GM06990 (cell line): Measurements from ENCODE around the gene BIRC6.
A peak's percentile ranks its signal among the peaks of the same experiment; 100 is the strongest.
"Not testable (repeated sequence)": the region's sequence is repeated elsewhere in the genome, so short reads cannot be mapped to it uniquely, and the experiment has no call there.

Experiments
- DNase-seq: peaks from one replicate; pipeline ENCODE4 v3.0.0-alpha.2; 2011; ENCODE audit not compliant: insufficient read length; ENCODE audit errors: extremely low read depth
- H3K27me3 ChIP-seq: replicated peaks from 2 replicates; pipeline ENCODE4 v1.6.0; 2011; ENCODE audit warnings: low read length; ENCODE audit not compliant: control insufficient read depth, insufficient read depth
- H3K36me3 ChIP-seq: 2 replicates; pipeline ENCODE4 v1.5.1; 2011; ENCODE audit warnings: low read length; ENCODE audit not compliant: control insufficient read depth, insufficient read depth
- H3K4me3 ChIP-seq: replicated peaks from 2 replicates; pipeline ENCODE4 v1.5.1; 2011; ENCODE audit warnings: low read depth, mild to moderate bottlenecking, control low read depth, low read length
- TF ChIP-seq, protein P1 (sequence below): IDR thresholded peaks from 2 replicates; pipeline ENCODE4 v1.5.1; 2011; ENCODE audit warnings: low read length, control low read depth, mild to moderate bottlenecking, inconsistent platforms; ENCODE audit not compliant: insufficient read depth, poor library complexity, severe bottlenecking

The BIRC6 gene

DNA sequence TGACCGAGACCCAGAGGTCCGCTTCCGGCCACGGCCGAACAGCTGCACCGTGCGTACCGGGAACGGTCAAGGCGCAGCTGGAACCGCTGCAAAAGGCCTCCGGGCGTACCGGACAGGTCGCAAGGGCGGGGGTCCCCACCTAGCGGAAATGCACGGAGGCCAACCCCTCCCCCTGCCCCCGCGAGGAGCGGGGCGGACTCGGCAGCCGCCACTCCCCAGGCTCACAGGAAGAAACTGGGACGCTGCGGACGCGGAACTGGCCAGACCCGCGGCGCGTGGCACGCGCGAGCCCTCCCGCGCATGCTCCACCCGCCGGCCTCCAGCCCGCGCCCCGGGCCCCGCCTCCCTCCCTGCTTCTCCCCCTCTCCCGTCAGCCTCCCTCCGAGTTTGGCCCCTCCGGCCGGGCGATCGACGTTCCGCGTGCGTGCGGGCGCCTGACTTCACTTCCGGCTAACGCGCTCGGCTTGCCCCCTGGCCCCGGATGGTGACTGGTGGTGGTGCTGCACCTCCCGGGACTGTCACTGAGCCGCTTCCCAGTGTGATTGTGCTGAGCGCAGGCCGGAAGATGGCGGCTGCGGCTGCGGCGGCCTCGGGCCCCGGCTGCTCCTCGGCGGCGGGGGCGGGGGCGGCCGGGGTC, at the start of gene BIRC6:
BIRC6 (plus strand) TSS at position 343 of the 637 bp plus-strand sequence; CDS start at position 482, 139 bp downstream.
- no peaks in the 10 kb centered on the region for H3K27me3 ChIP-seq
- TF ChIP-seq, protein P1, sequence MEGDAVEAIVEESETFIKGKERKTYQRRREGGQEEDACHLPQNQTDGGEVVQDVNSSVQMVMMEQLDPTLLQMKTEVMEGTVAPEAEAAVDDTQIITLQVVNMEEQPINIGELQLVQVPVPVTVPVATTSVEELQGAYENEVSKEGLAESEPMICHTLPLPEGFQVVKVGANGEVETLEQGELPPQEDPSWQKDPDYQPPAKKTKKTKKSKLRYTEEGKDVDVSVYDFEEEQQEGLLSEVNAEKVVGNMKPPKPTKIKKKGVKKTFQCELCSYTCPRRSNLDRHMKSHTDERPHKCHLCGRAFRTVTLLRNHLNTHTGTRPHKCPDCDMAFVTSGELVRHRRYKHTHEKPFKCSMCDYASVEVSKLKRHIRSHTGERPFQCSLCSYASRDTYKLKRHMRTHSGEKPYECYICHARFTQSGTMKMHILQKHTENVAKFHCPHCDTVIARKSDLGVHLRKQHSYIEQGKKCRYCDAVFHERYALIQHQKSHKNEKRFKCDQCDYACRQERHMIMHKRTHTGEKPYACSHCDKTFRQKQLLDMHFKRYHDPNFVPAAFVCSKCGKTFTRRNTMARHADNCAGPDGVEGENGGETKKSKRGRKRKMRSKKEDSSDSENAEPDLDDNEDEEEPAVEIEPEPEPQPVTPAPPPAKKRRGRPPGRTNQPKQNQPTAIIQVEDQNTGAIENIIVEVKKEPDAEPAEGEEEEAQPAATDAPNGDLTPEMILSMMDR = no peak
- peak within 1 kb of the TSS; percentile 82 for H3K4me3 ChIP-seq
- no peaks in the 10 kb centered on the region for H3K36me3 ChIP-seq
- DNase-seq = peak; percentile 99

DNA sequence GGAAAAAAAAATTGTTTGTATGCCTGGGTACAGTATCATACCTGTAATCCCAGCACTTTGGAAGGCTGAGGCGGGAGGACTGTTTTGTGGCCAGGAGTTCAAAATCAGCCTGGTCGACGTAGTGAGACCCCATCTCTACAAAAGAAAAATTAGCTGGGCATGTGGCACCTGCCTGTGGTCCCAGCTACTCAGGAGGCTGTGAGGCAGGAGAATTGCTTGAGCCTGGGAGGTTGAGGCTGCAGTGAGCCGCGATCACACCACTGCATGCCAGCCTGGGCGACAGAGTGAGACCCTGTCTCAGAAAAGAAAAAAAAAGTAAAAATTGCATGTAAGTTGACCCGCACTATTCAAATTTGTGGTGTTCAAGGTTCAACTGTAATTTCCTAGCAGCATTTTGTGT, 46.2 kb upstream of the BIRC6 start:
- TF ChIP-seq, protein P1 = no peak
- H3K27me3 ChIP-seq = no peaks in the 10 kb centered on the region
- H3K4me3 ChIP-seq = no peak overlapping the region
- H3K36me3 ChIP-seq = no peaks in the 10 kb centered on the region
- DNase-seq = no peak

- no peaks in the 10 kb centered on the region for H3K36me3 ChIP-seq
- H3K4me3 ChIP-seq = no peak overlapping the region
- TF ChIP-seq, protein P1 = no peak
- no peaks in the 10 kb centered on the region for H3K27me3 ChIP-seq
- DNase-seq = no peak
Observed at GRCh38 chr2:32314886-32315285, 41.9 kb upstream of the BIRC6 start.

GRCh38 chr2:32328679-32329078, 28.1 kb upstream of the BIRC6 start:
- H3K4me3 ChIP-seq, DNase-seq, H3K27me3 ChIP-seq, H3K36me3 ChIP-seq: not testable (repeated sequence)

DNA sequence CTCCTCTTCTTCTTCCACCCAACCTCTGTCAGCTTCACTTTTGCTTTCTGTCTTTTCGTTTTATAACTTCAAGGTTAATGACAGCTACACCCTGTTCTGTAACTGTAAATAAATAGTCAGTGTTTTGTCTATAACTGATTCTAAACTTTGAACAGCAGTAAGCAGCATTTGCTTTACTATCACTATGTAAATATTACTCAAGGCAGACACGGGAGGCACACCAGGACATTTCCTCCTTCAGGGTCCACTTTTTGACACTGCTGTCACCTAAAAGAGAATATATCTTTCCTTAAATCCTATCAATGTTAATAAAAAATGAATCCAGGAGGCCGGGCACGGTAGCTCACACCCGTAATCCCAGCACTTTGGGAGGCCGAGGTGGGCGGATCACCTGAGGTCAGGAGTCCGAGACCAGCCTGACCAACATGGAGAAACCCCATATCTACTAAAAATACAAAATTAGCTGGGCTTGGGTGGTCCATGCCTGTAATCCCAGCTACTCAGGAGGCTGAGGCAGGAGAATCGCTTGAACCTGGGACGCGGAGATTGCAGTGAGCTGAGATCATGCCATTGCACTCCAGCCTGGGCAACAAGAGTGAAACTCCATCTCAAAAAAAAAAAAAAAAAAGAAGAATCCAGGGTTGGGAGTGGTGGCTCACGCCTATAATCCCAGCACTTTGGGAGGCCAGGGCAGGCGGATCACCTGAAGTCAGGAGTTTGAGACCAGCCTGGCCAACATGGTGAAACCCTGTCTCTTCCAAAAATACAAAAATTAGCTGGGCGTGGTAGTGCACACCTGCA, 27.4 kb upstream of the BIRC6 start:
- not testable (repeated sequence) for H3K36me3 ChIP-seq, H3K27me3 ChIP-seq, H3K4me3 ChIP-seq, DNase-seq

GRCh38 chr2:32330136-32330535, 26.7 kb upstream of the BIRC6 start:
- H3K36me3 ChIP-seq = no peaks in the 10 kb centered on the region
- no peak overlapping the region for H3K4me3 ChIP-seq
- TF ChIP-seq, protein P1 = no peak
- no peaks in the 10 kb centered on the region for H3K27me3 ChIP-seq
- no peak for DNase-seq

DNA sequence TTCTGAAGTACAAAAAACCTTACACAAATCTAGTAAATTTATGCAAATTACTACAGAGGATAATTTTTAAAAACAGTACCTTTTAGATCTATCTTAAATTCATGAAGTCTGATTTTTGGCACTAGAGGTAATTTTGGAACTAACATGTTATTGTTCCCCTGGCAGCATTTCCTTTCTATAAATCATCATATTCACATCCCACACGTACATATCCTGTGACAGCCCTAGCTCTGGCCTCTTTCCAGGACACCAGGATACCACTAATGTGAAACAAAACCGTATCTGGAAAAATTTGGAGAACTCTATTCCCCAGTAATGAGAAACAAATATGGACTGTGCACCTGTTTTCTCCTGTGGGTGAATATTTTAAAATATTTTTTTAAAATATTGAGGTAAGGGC, 14.0 kb upstream of the BIRC6 start:
- Histone ChIP-seq H3K27me3 (no peaks in the 10 kb centered on the region), H3K4me3 (no peak overlapping the region), H3K36me3 (no peaks in the 10 kb centered on the region)
- TF ChIP-seq, protein P1 = no peak
- no peak for DNase-seq

- DNase-seq, H3K4me3 ChIP-seq, H3K36me3 ChIP-seq, H3K27me3 ChIP-seq: not testable (repeated sequence)
Observed at GRCh38 chr2:32350797-32351196, 6.0 kb upstream of the BIRC6 start.
